IMR-90 (cell line): ENCODE results near the gene KIF5C. TPM values are rescaled to one million over a fixed set of nuclear protein-coding genes. Genes with fewer than 3 reads are reported as not detected.

Source experiments
- ATAC-seq: fragments of 200-7000 bp; cut with Tn5 transposase; 2 replicates; pipeline ENCODE4 v1.9.1; 2020; ENCODE audit warnings: low read depth, mild to moderate bottlenecking, moderate library complexity
- BruUV-seq: library from RNA; stranded (reverse); fragments of 400-500 nt; replicated peaks from 2 replicates; lab custom pipeline; 2021; lab: Mats Ljungman, UMichigan
- CTCF ChIA-PET: fragments of 300-600 bp; formaldehyde crosslinking; extraction: SDS; loops from one replicate; lab custom pipeline; 2021; ENCODE audit warnings: antibody characterized with exemption; lab: Yijun Ruan, JAX
- POLR2A ChIA-PET: fragments of 300-600 bp; sonication (Branson Sonifier 250); formaldehyde crosslinking; loops from one replicate; lab custom pipeline; 2022; ENCODE audit warnings: antibody characterized with exemption; ENCODE audit not compliant: unreplicated experiment; lab: Charles Lee
- DNase-seq: peaks from one replicate; pipeline ENCODE4 v3.0.0; 2013
- H2AFZ ChIP-seq: replicated peaks from 2 replicates; pipeline ENCODE3; 2013; ENCODE audit warnings: low read length, mild to moderate bottlenecking; ENCODE audit not compliant: poor library complexity
- H2AK5ac ChIP-seq: 2 replicates; pipeline ENCODE4 v1.6.1; 2013; ENCODE audit warnings: low read depth, low read length, inconsistent platforms
- H2AK9ac ChIP-seq: replicated peaks from 2 replicates; pipeline ENCODE3; 2013; ENCODE audit warnings: mild to moderate bottlenecking, low read depth, low read length, moderate library complexity; ENCODE audit not compliant: poor library complexity
- H2BK120ac ChIP-seq: 2 replicates; pipeline ENCODE4 v1.6.1; 2013; ENCODE audit warnings: low read depth, low read length, inconsistent platforms
- H2BK15ac ChIP-seq: 3 replicates; pipeline ENCODE4 v1.6.1; 2013; ENCODE audit warnings: low read depth, low read length, inconsistent platforms
- H2BK20ac ChIP-seq: 2 replicates; pipeline ENCODE4 v1.6.1; 2013; ENCODE audit warnings: low read depth, mild to moderate bottlenecking, inconsistent platforms, low read length, moderate library complexity
- H2BK5ac ChIP-seq: 2 replicates; pipeline ENCODE4 v1.6.1; 2013; ENCODE audit warnings: mild to moderate bottlenecking, low read depth, low read length, inconsistent platforms; ENCODE audit not compliant: poor library complexity, severe bottlenecking
- H3K14ac ChIP-seq: replicated peaks from 2 replicates; pipeline ENCODE4 v1.6.1; 2013; ENCODE audit warnings: low read depth, low read length, inconsistent platforms
- H3K18ac ChIP-seq: 2 replicates; pipeline ENCODE4 v1.6.1; 2013; ENCODE audit warnings: low read depth, low read length, control low read depth
- H3K23ac ChIP-seq: 2 replicates; pipeline ENCODE4 v1.6.1; 2013; ENCODE audit warnings: low read depth, low read length, inconsistent platforms
- H3K27ac ChIP-seq: 2 replicates; pipeline ENCODE4 v1.5.1; 2013; ENCODE audit warnings: mild to moderate bottlenecking, control low read depth, low read length; ENCODE audit not compliant: insufficient read depth
- H3K27me3 ChIP-seq: 2 replicates; pipeline ENCODE4 v1.6.1; 2013; ENCODE audit warnings: low read length; ENCODE audit not compliant: control insufficient read depth, insufficient read depth
- H3K36me3 ChIP-seq: 2 replicates; pipeline ENCODE4 v1.6.1; 2013; ENCODE audit warnings: low read length, mixed read lengths; ENCODE audit not compliant: control insufficient read depth, insufficient read depth
- H3K4ac ChIP-seq: 2 replicates; pipeline ENCODE4 v1.6.1; 2013; ENCODE audit warnings: low read depth, low read length, inconsistent platforms
- H3K4me1 ChIP-seq: 2 replicates; pipeline ENCODE4 v1.6.1; 2013; ENCODE audit warnings: low read length, mixed read lengths; ENCODE audit not compliant: control insufficient read depth, insufficient read depth
- H3K4me2 ChIP-seq: 2 replicates; pipeline ENCODE4 v1.6.1; 2013; ENCODE audit warnings: low read depth, mild to moderate bottlenecking, control low read depth, low read length, moderate library complexity
- H3K4me3 ChIP-seq: 2 replicates; pipeline ENCODE4 v1.5.1; 2013; ENCODE audit warnings: low read depth, mild to moderate bottlenecking, control low read depth, low read length, moderate library complexity; ENCODE audit not compliant: insufficient read depth
- H3K56ac ChIP-seq: 2 replicates; pipeline ENCODE4 v1.6.1; 2013; ENCODE audit warnings: low read length, inconsistent platforms; ENCODE audit not compliant: insufficient read depth; ENCODE audit errors: extremely low read depth
- H3K79me1 ChIP-seq, 2 experiments: 2 replicates each; pipeline ENCODE4 v1.6.1; 2013; ENCODE audit warnings: low read length in 2 of 2, inconsistent platforms in 1 of 2, low read depth in 1 of 2
- H3K9ac ChIP-seq: 2 replicates; pipeline ENCODE4 v1.6.1; 2013; ENCODE audit warnings: low read depth, low read length, control low read depth
- H3K9me1 ChIP-seq: 2 replicates; pipeline ENCODE4 v1.6.1; 2013; ENCODE audit warnings: low read length, inconsistent platforms; ENCODE audit not compliant: insufficient read depth
- H3K9me3 ChIP-seq: 2 replicates; pipeline ENCODE4 v1.6.1; 2013; ENCODE audit warnings: low read length; ENCODE audit not compliant: control insufficient read depth, insufficient read depth
- H4K20me1 ChIP-seq: 2 replicates; pipeline ENCODE4 v1.6.1; 2013; ENCODE audit warnings: low read length, inconsistent platforms; ENCODE audit not compliant: insufficient read depth
- H4K5ac ChIP-seq: 2 replicates; pipeline ENCODE4 v1.6.1; 2013; ENCODE audit warnings: mild to moderate bottlenecking, low read depth, low read length, control low read depth
- H4K8ac ChIP-seq, 2 experiments: 2 replicates each; pipeline ENCODE4 v1.6.1; 2013; ENCODE audit warnings: low read depth in 2 of 2, low read length in 2 of 2, control low read depth in 1 of 2, inconsistent platforms in 1 of 2
- H4K91ac ChIP-seq: 2 replicates; pipeline ENCODE4 v1.6.1; 2013; ENCODE audit warnings: low read depth, low read length, inconsistent platforms; ENCODE audit not compliant: insufficient read depth
- BHLHE40 ChIP-seq: fragments of 150-350 bp; IDR thresholded peaks from 2 replicates; pipeline ENCODE4 v1.6.1; 2016; ENCODE audit warnings: mild to moderate bottlenecking, low read depth, low read length
- CEBPB ChIP-seq: IDR thresholded peaks from 2 replicates; pipeline ENCODE4 v1.6.1; 2012; ENCODE audit warnings: low read depth, low read length, improper control_type of control experiment
- CTCF ChIP-seq: conservative IDR thresholded peaks from 2 replicates; pipeline ENCODE4 v1.5.1; 2012; ENCODE audit warnings: mild to moderate bottlenecking, low read depth, low read length, improper control_type of control experiment
- ELK1 ChIP-seq: fragments of 150-350 bp; IDR thresholded peaks from 2 replicates; pipeline ENCODE4 v1.6.1; 2016; ENCODE audit warnings: low read depth, mild to moderate bottlenecking, low read length, moderate library complexity, borderline replicate concordance
- MAFK ChIP-seq: IDR thresholded peaks from 2 replicates; pipeline ENCODE4 v1.6.1; 2012; ENCODE audit warnings: low read depth, low read length, improper control_type of control experiment
- MAZ ChIP-seq: IDR thresholded peaks from 2 replicates; pipeline ENCODE4 v1.6.1; 2012; ENCODE audit warnings: low read depth, mild to moderate bottlenecking, low read length, improper control_type of control experiment, moderate library complexity, borderline replicate concordance
- MXI1 ChIP-seq: IDR thresholded peaks from 2 replicates; pipeline ENCODE4 v1.6.1; 2012; ENCODE audit warnings: low read depth, mild to moderate bottlenecking, low read length, moderate library complexity, borderline replicate concordance
- NFE2L2 ChIP-seq: fragments of 150-350 bp; IDR thresholded peaks from 2 replicates; pipeline ENCODE4 v1.6.1; 2016; ENCODE audit warnings: low read depth, mild to moderate bottlenecking, low read length
- POLR2A ChIP-seq: IDR thresholded peaks from 2 replicates; pipeline ENCODE4 v1.6.1; 2012; ENCODE audit warnings: mild to moderate bottlenecking, low read depth, low read length
- RAD21 ChIP-seq: IDR thresholded peaks from 2 replicates; pipeline ENCODE4 v1.6.1; 2012; ENCODE audit warnings: low read length, improper control_type of control experiment
- RCOR1 ChIP-seq: IDR thresholded peaks from 2 replicates; pipeline ENCODE4 v1.6.1; 2012; ENCODE audit warnings: mild to moderate bottlenecking, low read length, improper control_type of control experiment; ENCODE audit not compliant: insufficient replicate concordance
- RFX5 ChIP-seq: IDR thresholded peaks from 2 replicates; pipeline ENCODE4 v1.8.0; 2012; ENCODE audit warnings: low read depth, mild to moderate bottlenecking, low read length, moderate library complexity
- SMC3 ChIP-seq: fragments of 150-350 bp; IDR thresholded peaks from 2 replicates; pipeline ENCODE4 v1.6.1; 2016; ENCODE audit warnings: low read depth, mild to moderate bottlenecking, antibody characterized with exemption, low read length, moderate library complexity
- USF2 ChIP-seq: fragments of 150-350 bp; IDR thresholded peaks from 2 replicates; pipeline ENCODE4 v1.6.1; 2017; ENCODE audit warnings: mild to moderate bottlenecking, antibody characterized with exemption, low read length, low read depth
- WGBS, 2 experiments: methylation state at CpG; one replicate each; pipeline versions ENCODE4 v1.1.5 to v1.1.7; 2013; ENCODE audit warnings: missing lambda C conversion rate in 2 of 2; ENCODE audit not compliant: insufficient read length in 1 of 2; ENCODE audit errors: extremely low coverage in 2 of 2; 5-methylcytosine and 5-hydroxymethylcytosine counted together
- dilution Hi-C: fragments of 300-500 bp; cut with HindIII; formaldehyde crosslinking; loops from one replicate; pipeline ENCODE4 v1.14.3; 2018; ENCODE audit warnings: low sequenced_read_pairs; ENCODE audit not compliant: unreplicated experiment
- in situ Hi-C: fragments of 300-500 bp; cut with MboI; formaldehyde crosslinking; loops from 3 replicates; pipeline ENCODE4 v1.14.3; 2019; ENCODE audit warnings: low sequenced_read_pairs, inconsistent platforms, mixed read lengths
- intact Hi-C: fragments of 100-400 bp; cut with micrococcal nuclease; formaldehyde crosslinking; loops from 2 replicates; pipeline ENCODE4 v1.10.0; 2022
- polyA plus RNA-seq, 3 experiments: library from polyadenylated mRNA; depleted of rRNA; stranded (reverse); fragments of >200 nt; gene quantifications; 2 replicates each; pipeline ENCODE4 v1.2.3, GENCODE V29; 2012; ENCODE audit warnings: low replicate concordance in 1 of 3
- total RNA-seq: library from RNA; depleted of rRNA; stranded (reverse); fragments of >200 nt; gene quantifications from 2 replicates; pipeline ENCODE4 v1.2.3, GENCODE V29; 2012

The KIF5C gene
- total and polyA plus RNA-seq, 2 of the 4 experiments (the other 2 are of a cell fraction) = 0.10 to 0.18 TPM

GRCh38 chr2:148933456-148933855 lies 58.4 kb downstream of the KIF5C start:
- H3K9me1 ChIP-seq = no peaks in the 10 kb centered on the region
- no peaks in the 10 kb centered on the region for H3K36me3 ChIP-seq
- no peaks in the 10 kb centered on the region for H3K4me1 ChIP-seq
- H2BK15ac ChIP-seq = no peak overlapping the region
- H4K8ac ChIP-seq = no peak overlapping the region
- H3K18ac ChIP-seq = no peak overlapping the region
- TF ChIP-seq RCOR1 = no peak
- no peak for TF ChIP-seq CTCF
- no peak for TF ChIP-seq USF2
- TF ChIP-seq SMC3 = no peak
- no peak for TF ChIP-seq POLR2A
- no peak for TF ChIP-seq CEBPB
- TF ChIP-seq RFX5 = no peak
- TF ChIP-seq ELK1 = no peak
- no peak for TF ChIP-seq MAZ
- no peak for TF ChIP-seq MAFK
- no peak for TF ChIP-seq BHLHE40
- TF ChIP-seq RAD21 = no peak
- no peak for TF ChIP-seq NFE2L2
- no peak for TF ChIP-seq MXI1
- no peak for ATAC-seq
- H2BK5ac ChIP-seq = peak overlapping the region; percentile 74
- 87 to 93% methylated on average over 3 to 6 of the region's 7 CpGs for WGBS, 2 experiments
- no peak overlapping the region for H3K23ac ChIP-seq
- no peak overlapping the region for H2AK5ac ChIP-seq
- no peak overlapping the region for H3K4me2 ChIP-seq
- intact Hi-C loops = no loop called here
- DNase-seq = no peak
- H2AK9ac ChIP-seq = no peak overlapping the region
- H3K9me3 ChIP-seq = no peaks in the 10 kb centered on the region
- H3K4me3 ChIP-seq = no peak overlapping the region
- no peaks in the 10 kb centered on the region for H3K79me1 ChIP-seq
- no peak overlapping the region for H3K27ac ChIP-seq
- H2BK20ac ChIP-seq = no peak overlapping the region
- H4K91ac ChIP-seq = no peak overlapping the region
- ChIA-PET CTCF (no interaction called here), POLR2A (no interaction called here)
- in situ Hi-C loops = no loop called here
- dilution Hi-C loops = no loop called here
- H3K27me3 ChIP-seq = no peaks in the 10 kb centered on the region; the same call in 1 of the 2 replicates
- H4K5ac ChIP-seq = no peak overlapping the region
- H3K14ac ChIP-seq = no peak overlapping the region
- no peak overlapping the region for H3K4ac ChIP-seq
- H4K20me1 ChIP-seq = no peaks in the 10 kb centered on the region
- H2AFZ ChIP-seq = no peak overlapping the region
- no peak overlapping the region for H3K9ac ChIP-seq
- no peak overlapping the region for H3K56ac ChIP-seq
- no TSS peak for BruUV-seq
- no peak overlapping the region for H2BK120ac ChIP-seq
